NCI-H460 (cell line): ENCODE results near the gene TRNT1. TPM values are rescaled to one million over a fixed set of nuclear protein-coding genes. Genes with fewer than 3 reads are reported as not detected.

Experiments used
- DNase-seq: peaks from one replicate; pipeline ENCODE4 v3.0.0-alpha.2; 2016; ENCODE audit warnings: low read depth; ENCODE audit errors: extremely low read depth
- total RNA-seq: library from RNA; depleted of rRNA; stranded (reverse); fragments of >200 nt; shearing (Covaris generic); gene quantifications from 2 replicates; pipeline ENCODE4 v1.2.3, GENCODE V29; 2014

Gene TRNT1
- total RNA-seq, 1 experiment from 2014 or later, result 25.9 TPM

DNA sequence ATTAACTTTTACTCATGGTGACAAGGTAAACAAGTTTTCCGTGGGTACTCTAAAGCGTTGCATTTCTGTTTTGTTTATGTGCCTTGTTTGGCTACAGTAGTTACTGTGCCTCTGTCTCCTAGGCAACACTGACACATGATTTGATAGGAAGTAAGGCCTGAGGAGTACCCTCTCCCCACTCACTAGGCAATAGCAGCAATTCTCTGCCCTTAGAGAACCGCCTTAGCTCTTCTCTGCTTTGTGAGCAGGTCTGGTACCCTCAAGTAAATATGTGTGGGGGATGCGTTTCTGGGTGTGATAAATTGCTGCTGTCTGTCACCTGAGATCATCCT, 16.5 kb upstream of the TRNT1 start, which contains the start of gene IL5RA:
Gene IL5RA (minus strand): TSS at position 76 of the 332 bp plus-strand sequence. CDS start 5,390 bp downstream, outside the sequence.
- no peak for DNase-seq

DNA sequence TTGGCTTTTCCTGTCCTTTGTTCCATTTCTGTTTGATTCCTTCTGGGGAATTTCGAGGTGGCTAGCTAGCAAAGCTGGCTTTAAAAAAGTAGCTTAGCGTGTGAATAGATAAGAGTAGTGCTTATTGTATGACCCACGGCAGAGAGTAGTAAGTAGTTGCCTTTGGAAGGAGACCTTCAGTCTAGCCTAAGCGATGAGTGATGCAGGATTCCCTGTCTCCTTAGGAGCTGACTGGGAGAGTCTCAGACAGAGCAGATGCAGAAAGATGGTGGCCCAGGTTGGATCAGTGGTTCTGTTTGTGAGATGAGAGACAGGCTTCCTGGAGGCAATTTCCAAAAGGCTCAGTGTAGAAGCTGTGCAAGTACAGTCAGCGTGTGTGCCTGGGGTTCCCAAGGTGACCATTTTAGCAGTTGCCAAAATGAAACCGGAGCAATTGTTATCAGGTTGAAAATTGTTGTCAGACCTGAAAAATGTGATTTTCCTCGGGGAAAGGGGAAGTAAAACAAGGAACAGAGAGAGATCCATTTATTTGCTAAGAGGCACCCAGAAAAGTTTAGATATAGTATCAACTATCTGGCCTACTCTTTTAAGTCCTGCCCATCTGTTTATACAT, 15.9 kb upstream of the TRNT1 start:
- DNase-seq, result no peak

DNA sequence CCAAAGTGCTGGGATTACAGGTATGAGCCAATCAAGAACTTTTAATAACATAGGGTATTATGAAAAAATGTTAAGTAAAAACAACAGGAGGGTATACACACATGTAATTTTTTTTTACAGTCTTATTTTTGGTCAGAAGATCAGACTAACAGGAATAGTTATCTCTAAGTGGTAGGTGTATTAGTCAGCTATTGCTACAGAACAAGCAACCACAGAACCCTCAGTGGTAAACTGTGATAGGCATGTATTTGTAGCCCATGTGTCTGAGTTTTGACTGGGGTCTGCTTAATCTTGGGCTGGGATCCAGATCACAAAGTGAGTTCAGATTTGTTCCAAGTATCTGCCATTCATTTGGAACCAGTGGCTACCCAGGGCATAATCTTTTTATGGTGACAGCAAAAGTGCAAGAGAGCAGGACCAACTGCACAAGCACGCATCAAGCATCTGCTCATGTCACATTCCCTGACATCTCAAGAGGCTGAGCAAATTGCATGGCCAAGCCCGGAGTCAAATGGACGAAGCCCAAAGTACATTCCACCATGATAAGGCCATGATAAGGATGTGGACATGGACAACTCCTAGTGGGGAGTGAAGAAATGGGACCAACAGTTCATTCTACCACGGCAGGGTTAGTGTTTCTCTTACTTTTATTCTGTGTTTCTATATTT, 13.6 kb upstream of the TRNT1 start:
- no peak for DNase-seq

- DNase-seq, result no peak
Observed at GRCh38 chr3:3117651-3118050, 9.1 kb upstream of the TRNT1 start.

- no peak for DNase-seq
Observed at GRCh38 chr3:3119393-3119851, 7.3 kb upstream of the TRNT1 start.

- no peak for DNase-seq
Observed at GRCh38 chr3:3125977-3126376, 763 bp upstream of the TRNT1 start.

- peak; percentile 7 for DNase-seq
Observed at GRCh38 chr3:3127432-3128010, 781 bp downstream of the TRNT1 start.

DNA sequence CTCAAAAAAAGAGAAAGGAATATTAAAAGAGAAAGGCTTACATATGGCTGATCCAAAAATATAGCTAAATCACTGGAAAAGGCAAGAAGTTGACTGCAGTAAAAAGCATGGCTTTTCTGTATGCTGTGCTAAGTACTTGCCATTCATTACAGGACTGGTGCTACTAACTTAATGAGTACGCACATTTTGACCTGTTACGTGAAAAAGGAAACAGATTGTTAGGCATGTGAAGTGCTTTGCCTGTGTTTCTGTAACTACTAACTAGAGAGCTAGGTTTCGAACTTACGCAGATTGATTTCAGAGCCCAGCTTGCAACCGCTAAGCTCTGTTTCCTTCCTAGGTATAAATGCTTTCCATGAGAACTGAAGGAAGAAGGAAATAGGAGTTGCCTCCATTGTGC, 2.8 kb downstream of the TRNT1 start:
- DNase-seq, result no peak

DNA sequence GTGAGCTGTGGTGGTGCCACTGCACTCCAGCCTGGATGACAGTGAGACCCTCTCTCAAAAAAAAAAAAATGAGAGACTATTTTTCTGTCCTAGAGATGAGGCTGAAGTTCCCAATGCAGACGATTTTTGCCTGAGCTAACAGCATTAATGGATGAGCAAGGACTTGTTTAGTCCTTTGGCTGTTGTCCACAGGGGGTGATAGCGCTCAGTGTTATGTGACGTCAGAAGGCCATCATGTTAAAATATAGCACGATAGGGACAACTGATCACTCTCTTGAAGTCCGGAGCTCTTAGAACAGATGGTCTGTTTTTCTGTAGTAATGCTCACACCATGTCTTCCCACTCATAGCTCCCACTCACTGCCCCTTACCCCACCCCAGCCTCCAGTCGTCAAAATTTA, 6.8 kb downstream of the TRNT1 start:
- no peak for DNase-seq

- no peak for DNase-seq
Observed at GRCh38 chr3:3134750-3135448, 8.2 kb downstream of the TRNT1 start.

DNA sequence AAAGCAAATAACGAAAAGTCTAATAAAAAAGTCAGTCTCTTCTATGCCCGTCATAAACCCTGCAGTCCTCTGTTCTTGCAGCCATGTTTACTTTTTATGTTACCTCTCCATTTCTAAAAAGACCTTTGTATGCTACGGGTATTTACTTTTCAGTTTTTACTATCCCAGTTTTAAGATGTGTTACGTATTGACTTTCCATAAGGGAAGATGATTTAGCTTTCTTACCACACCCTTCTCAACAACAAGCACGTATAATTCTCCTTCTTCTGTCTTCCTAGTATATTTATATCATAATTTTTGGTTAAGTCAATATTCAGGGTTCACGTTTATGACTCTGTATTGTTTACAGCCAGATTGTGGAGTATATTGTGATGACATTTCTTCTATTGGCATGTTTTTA, 10.8 kb downstream of the TRNT1 start:
- no peak for DNase-seq

GRCh38 chr3:3141939-3142338, 15.2 kb downstream of the TRNT1 start:
- DNase-seq, result no peak

GRCh38 chr3:3145831-3146230, 19.1 kb downstream of the TRNT1 start:
- no peak for DNase-seq

DNA sequence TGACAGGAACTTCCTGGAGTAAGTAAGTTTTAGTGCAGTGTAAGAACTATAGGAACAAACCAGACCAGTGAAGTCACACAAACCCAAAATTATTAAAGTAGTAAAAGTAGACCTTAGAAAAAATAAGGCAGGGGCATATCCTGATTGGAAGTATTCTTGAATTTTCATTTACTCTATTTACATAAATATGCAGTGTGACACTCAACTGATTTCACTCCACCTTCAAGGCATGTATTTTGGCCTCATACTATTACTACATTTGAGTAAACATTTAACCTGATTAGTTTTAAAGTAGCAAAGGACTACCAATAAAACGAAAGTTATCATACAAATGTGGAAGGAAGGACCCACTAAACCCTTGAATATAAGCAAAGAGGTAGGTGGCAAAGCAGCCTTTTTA, 22.8 kb downstream of the TRNT1 start:
- DNase-seq, result no peak

GRCh38 chr3:3151513-3151912, 24.8 kb downstream of the TRNT1 start:
- DNase-seq, result no peak

DNA sequence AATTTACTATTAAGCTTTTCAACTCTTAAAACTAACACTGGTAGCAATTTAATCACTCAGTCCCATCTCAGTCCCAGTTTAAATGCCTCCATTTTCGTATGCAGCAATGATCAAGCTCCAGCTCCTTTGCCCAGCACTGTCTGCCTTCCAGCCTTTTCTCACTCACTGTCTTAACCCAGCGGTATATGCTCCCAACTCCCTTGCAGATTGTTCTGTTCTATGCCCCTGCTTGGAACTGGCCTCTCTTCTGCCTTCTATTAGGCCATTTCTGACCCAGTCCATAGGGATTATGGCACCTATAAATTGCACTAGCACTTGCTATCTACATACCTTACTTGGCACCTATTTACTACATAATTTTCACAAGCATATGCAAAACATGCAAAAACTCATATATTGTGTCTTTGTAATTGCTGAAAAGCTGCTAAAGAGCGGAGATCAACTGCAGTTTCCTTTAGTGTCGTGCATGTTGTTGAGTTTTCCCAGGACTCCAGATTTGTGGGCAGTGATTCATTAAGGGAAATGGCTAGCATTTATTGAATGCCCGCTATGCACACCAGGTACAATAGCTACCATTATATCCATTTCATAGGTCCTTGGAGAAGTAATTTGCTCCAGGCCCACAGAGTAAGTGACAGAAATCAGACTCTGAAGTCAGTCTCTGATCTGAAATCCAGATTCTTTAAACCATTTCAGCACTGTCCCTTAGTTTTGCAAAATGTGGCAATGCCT, 28.3 kb downstream of the TRNT1 start:
- no peak for DNase-seq

DNA sequence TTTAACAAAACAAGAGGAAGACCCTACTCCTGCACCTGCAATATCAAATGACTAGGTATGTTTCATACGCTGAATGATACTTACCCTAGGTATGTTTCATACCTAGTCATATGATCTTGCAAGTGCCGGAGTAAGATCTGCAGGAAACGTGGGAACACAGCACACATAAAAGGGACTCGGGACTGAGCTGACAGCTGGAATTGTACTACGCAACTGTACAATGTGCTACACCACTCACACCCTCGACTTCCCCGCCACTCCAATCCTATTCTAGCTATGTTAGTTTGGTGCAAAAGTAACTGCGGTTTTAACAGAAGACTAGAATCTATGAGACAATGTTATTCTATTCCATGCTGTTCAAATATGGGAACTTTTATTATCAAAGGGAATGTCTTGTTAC, 30.7 kb downstream of the TRNT1 start:
- DNase-seq, result no peak

- DNase-seq, result no peak
Observed at GRCh38 chr3:3160826-3161225, 34.1 kb downstream of the TRNT1 start.

- DNase-seq, result no peak
Observed at GRCh38 chr3:3165241-3165640, 38.5 kb downstream of the TRNT1 start.

DNA sequence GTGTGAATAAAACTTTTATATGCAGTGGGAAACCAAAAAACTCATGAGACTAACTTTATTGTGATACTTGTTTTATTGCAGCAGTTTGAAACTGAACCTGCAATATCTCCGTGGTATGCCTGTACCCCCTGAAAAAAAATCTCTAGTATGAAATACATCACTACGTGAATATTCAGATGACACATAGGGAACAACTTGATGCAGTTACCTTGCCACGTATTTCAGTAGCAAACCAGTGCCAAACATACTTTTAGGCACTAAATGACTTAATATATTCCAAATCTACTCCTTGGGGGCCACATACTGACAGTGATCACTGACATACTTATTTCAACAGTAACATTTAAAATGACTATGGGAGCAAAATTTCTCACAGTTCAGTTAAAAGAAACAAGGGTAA, 38.9 kb downstream of the TRNT1 start:
- DNase-seq, result no peak

DNA sequence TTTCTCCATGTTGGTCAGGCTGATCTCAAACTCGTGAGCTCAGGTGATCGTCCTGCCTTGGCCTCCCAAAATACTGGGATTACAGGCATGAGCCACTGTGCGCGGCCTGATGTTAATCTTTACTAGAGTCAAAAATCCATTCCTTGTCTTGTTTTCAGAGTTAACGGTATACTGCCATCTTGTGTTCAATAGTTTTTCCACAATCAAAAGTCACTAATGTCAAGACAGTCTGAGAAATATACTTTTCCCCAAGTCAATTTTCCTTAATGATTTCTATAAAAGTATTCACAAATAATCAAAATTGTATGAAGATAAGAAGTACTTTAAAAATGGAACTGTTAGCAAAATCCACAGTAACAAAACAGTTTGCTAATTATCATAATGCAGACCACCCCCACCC, 44.3 kb downstream of the TRNT1 start:
- peak; percentile 6 for DNase-seq
